ENCODE results near the gene NFKB1. TPM values are rescaled to one million over a fixed set of nuclear protein-coding genes. Genes with fewer than 3 reads are reported as not detected.

Gene NFKB1
- total and polyA plus RNA-seq, 9 of the 15 experiments (the other 6 are each of a cell fraction or from before 2014, with no cell fraction given), result 2.4 to 14.5 (median 10.3) TPM

- no peak for TF ChIP-seq TEAD4 (IDR thresholded peaks at IDR 0.05; ENCODE audit: low read length)
- TF ChIP-seq TEAD4 (CRISPR knock-in tag; IDR thresholded peaks at IDR 0.05; ENCODE audit: borderline replicate concordance), result no peak
- no peak for TF ChIP-seq ZNF398 (CRISPR knock-in tag; IDR thresholded peaks at IDR 0.05)
- no peak for TF ChIP-seq ATF1 (CRISPR knock-in tag; IDR thresholded peaks at IDR 0.05)
- no peak for TF ChIP-seq ATF1 (tag; IDR thresholded peaks at IDR 0.05)
- no peak for TF ChIP-seq SIN3B (IDR thresholded peaks at IDR 0.05; ENCODE audit: low read depth)
- TF ChIP-seq ZNF778 (CRISPR knock-in tag; IDR thresholded peaks at IDR 0.05), result no peak
- TF ChIP-seq TBP (optimal IDR thresholded peaks at IDR 0.05; ENCODE audit: low read depth, low read length), result no peak
- no peak for TF ChIP-seq ZNF449 (CRISPR knock-in tag; IDR thresholded peaks at IDR 0.05)
These were observed 128.5 kb downstream of the NFKB1 start (continued) for GRCh38 chr4:102629673-102630072.

- H3K36me3 ChIP-seq (ENCODE audit: control insufficient read depth, insufficient read depth, low read length), result peaks cover 3% of the 10 kb centered on the region; the same call in 2 of the 3 replicates
- intact Hi-C loops (cut with micrococcal nuclease), result no loop called here
- no peaks in the 10 kb centered on the region for H3K27me3 ChIP-seq (ENCODE audit: control insufficient read depth in 2 of 2, insufficient read depth in 2 of 2, low read length in 2 of 2)
- no peaks in the 10 kb centered on the region for H4K20me1 ChIP-seq (replicated peaks; ENCODE audit: control insufficient read depth, insufficient read depth, low read length)
- H3K9me3 ChIP-seq (replicated peaks; ENCODE audit: control insufficient read depth, insufficient read depth, low read depth, low read length), result no peaks in the 10 kb centered on the region
- H3K4me3 ChIP-seq, result no peak overlapping the region
- in situ Hi-C loops (cut with MboI), result no loop called here
- no peak overlapping the region for H3K27ac ChIP-seq (ENCODE audit: extremely low read depth, low read depth, low read length)
- DNase-seq (ENCODE audit: extremely low read depth in 1 of 4, low spot score in 3 of 4) (no peak), ATAC-seq (no peak), FAIRE-seq (no peak)
- ChIA-PET CTCF (ENCODE audit: low intra/inter-chr PET ratio) (no interaction called here), POLR2A (no interaction called here)
- H3K4me2 ChIP-seq (ENCODE audit: insufficient read depth, low read length), result no peak overlapping the region
- WGBS (ENCODE audit: insufficient coverage, low coverage, missing lambda C conversion rate), result 57% methylated on average over 7 of the region's 7 CpGs
- no peak overlapping the region for H3K9ac ChIP-seq (ENCODE audit: insufficient read depth in 1 of 2, low read depth in 2 of 2, low read length in 2 of 2)
- no peaks in the 10 kb centered on the region; a peak in 1 of 5 replicates for H3K4me1 ChIP-seq (replicated peaks in 1 of 2; ENCODE audit: control insufficient read depth in 2 of 2, insufficient read depth in 2 of 2, low read length in 2 of 2)
- no peaks in the 10 kb centered on the region for H3K9me1 ChIP-seq (ENCODE audit: control insufficient read depth, insufficient read depth, low read length)
- no TSS peak for BruUV-seq (replicated peaks)
- H2AFZ ChIP-seq (ENCODE audit: low read depth, low read length), result no peak overlapping the region
- no peaks in the 10 kb centered on the region for H3K79me2 ChIP-seq (ENCODE audit: control insufficient read depth, insufficient read depth, low read length)
- no peak for TF ChIP-seq SPI1 (IDR thresholded peaks at IDR 0.05; ENCODE audit: borderline replicate concordance, low read depth, low read length)
- no peak for TF ChIP-seq ATF3 (IDR thresholded peaks at IDR 0.05)
- TF ChIP-seq ATF3 (CRISPR knock-in tag; conservative IDR thresholded peaks at IDR 0.05), result no peak
- no peak for TF ChIP-seq CHAMP1 (IDR thresholded peaks at IDR 0.05)
- TF ChIP-seq SMARCE1 (IDR thresholded peaks at IDR 0.05), result no peak
- TF ChIP-seq NCOA6 (IDR thresholded peaks at IDR 0.05), result no peak
- no peak for TF ChIP-seq MTA2 (IDR thresholded peaks at IDR 0.05; ENCODE audit: low read depth)
- no peak for TF ChIP-seq ZNF699 (CRISPR knock-in tag; IDR thresholded peaks at IDR 0.05; ENCODE audit: insufficient replicate concordance)
- no peak for TF ChIP-seq RNF2 (IDR thresholded peaks at IDR 0.05)
- no peak for TF ChIP-seq ZBED1 (IDR thresholded peaks at IDR 0.05)
These were observed 130.5 kb downstream of the NFKB1 start for GRCh38 chr4:102631616-102632015.

Measured in K562 (cell line).